Caco-2 (cell line): ENCODE data around the gene C2orf76. TPM values are rescaled to one million over a fixed set of nuclear protein-coding genes. Genes with fewer than 3 reads are reported as not detected.

Experiments used
- BruUV-seq: library from RNA; stranded (reverse); fragments of 400-500 nt; replicated peaks from 2 replicates; lab custom pipeline; 2021; lab: Mats Ljungman, UMichigan
- CTCF ChIA-PET: fragments of 300-600 bp; sonication (Branson Sonifier 250); formaldehyde crosslinking; loops from one replicate; lab custom pipeline; 2022; ENCODE audit warnings: antibody characterized with exemption; lab: Charles Lee
- POLR2A ChIA-PET: fragments of 300-600 bp; sonication (Branson Sonifier 250); formaldehyde crosslinking; loops from one replicate; lab custom pipeline; 2022; ENCODE audit warnings: antibody characterized with exemption; lab: Charles Lee
- DNase-seq, 2 experiments: peaks; one replicate each; pipeline versions ENCODE4 v3.0.0 to v3.0.0-alpha.2; 2020 to 2022
- H3K27me3 ChIP-seq: replicated peaks from 2 replicates; pipeline ENCODE4 v1.6.0; 2011; ENCODE audit warnings: low read length; ENCODE audit not compliant: control insufficient read depth, insufficient read depth
- H3K36me3 ChIP-seq: 2 replicates; pipeline ENCODE4 v1.5.1; 2011; ENCODE audit warnings: low read length; ENCODE audit not compliant: control insufficient read depth, insufficient read depth
- H3K4me1 ChIP-seq: fragments of 250-450 bp; sonication (Bioruptor Pico); 2 replicates; pipeline ENCODE4 v1.5.1; 2020; ENCODE audit warnings: mild to moderate bottlenecking
- H3K4me3 ChIP-seq: 2 replicates; pipeline ENCODE4 v1.5.1; 2011; ENCODE audit warnings: low read depth, mild to moderate bottlenecking, control low read depth, low read length
- H3K9me3 ChIP-seq: fragments of 250-450 bp; sonication (Bioruptor Pico); 2 replicates; pipeline ENCODE4 v1.5.1; 2020; ENCODE audit warnings: mild to moderate bottlenecking, moderate library complexity
- H3K27ac Mint-ChIP-seq: one replicate; pipeline ENCODE4 v1.8.0; 2022; ENCODE audit warnings: mixed read lengths; ENCODE audit not compliant: unreplicated experiment
- H3K27me3 Mint-ChIP-seq: one replicate; pipeline ENCODE4 v1.8.0; 2022; ENCODE audit warnings: mixed read lengths; ENCODE audit not compliant: insufficient read depth, unreplicated experiment
- H3K36me3 Mint-ChIP-seq: one replicate; pipeline ENCODE4 v1.8.0; 2022; ENCODE audit warnings: mild to moderate bottlenecking, mixed read lengths; ENCODE audit not compliant: insufficient read depth, unreplicated experiment
- H3K4me1 Mint-ChIP-seq: one replicate; pipeline ENCODE4 v1.8.0; 2022; ENCODE audit warnings: low read depth, mixed read lengths; ENCODE audit not compliant: unreplicated experiment
- H3K4me3 Mint-ChIP-seq: one replicate; pipeline ENCODE4 v1.8.0; 2022; ENCODE audit warnings: mild to moderate bottlenecking, moderate library complexity, mixed read lengths; ENCODE audit not compliant: unreplicated experiment
- H3K9me3 Mint-ChIP-seq: one replicate; pipeline ENCODE4 v1.8.0; 2022; ENCODE audit warnings: mixed read lengths; ENCODE audit not compliant: unreplicated experiment
- CTCF ChIP-seq, 2 experiments: fragments of 200-600 bp in 1 of 2; IDR thresholded peaks; 1 replicate in 1 of 2; 2 replicates in 1 of 2; pipeline versions ENCODE4 v1.5.1 to v1.8.0; 2011 to 2022; ENCODE audit warnings: antibody characterized with exemption in 1 of 2, control low read depth in 1 of 2, inconsistent platforms in 1 of 2, low read depth in 1 of 2, low read length in 1 of 2, mild to moderate bottlenecking in 1 of 2, moderate library complexity in 1 of 2; ENCODE audit not compliant: insufficient read depth in 1 of 2, severe bottlenecking in 1 of 2, unreplicated experiment in 1 of 2
- intact Hi-C: fragments of 100-400 bp; cut with micrococcal nuclease; formaldehyde crosslinking; loops from one replicate; pipeline ENCODE4 v1.10.0; 2022; ENCODE audit not compliant: unreplicated experiment
- total RNA-seq: library from RNA; stranded (reverse); gene quantifications from 2 replicates; pipeline ENCODE4 v1.2.3, GENCODE V29; 2022

The C2orf76 gene
- total RNA-seq, 1 experiment from 2014 or later, result 6.5 TPM

GRCh38 chr2:119286661-119287060 is 80.0 kb downstream of the C2orf76 start:
- Histone ChIP-seq H3K4me1 (no peaks in the 10 kb centered on the region), H3K36me3 (no peaks in the 10 kb centered on the region), H3K27me3 (no peaks in the 10 kb centered on the region), H3K9me3 (no peaks in the 10 kb centered on the region), H3K4me3 (no peak overlapping the region)
- no peaks in the 10 kb centered on the region for H3K36me3 Mint-ChIP-seq
- no peak for TF ChIP-seq CTCF (IDR thresholded peaks at IDR 0.05; ENCODE audit: insufficient read depth in 1 of 2, low read depth in 1 of 2, low read length in 1 of 2, severe bottlenecking in 1 of 2, unreplicated experiment in 1 of 2)
- H3K9me3 Mint-ChIP-seq, result no peaks in the 10 kb centered on the region
- POLR2A ChIA-PET, result no interaction called here
- no peak overlapping the region for H3K4me3 Mint-ChIP-seq
- CTCF ChIA-PET, result no interaction called here
- H3K27me3 Mint-ChIP-seq, result no peaks in the 10 kb centered on the region
- no peak overlapping the region for H3K27ac Mint-ChIP-seq
- no TSS peak for BruUV-seq
- DNase-seq, result no peak
- no peaks in the 10 kb centered on the region for H3K4me1 Mint-ChIP-seq
- intact Hi-C loops, result no loop called here

GRCh38 chr2:119283873-119284331 is 82.7 kb downstream of the C2orf76 start:
- Histone ChIP-seq H3K4me1 (no peaks in the 10 kb centered on the region), H3K4me3 (no peak overlapping the region), H3K9me3 (no peaks in the 10 kb centered on the region), H3K27me3 (no peaks in the 10 kb centered on the region), H3K36me3 (no peaks in the 10 kb centered on the region)
- H3K4me1 Mint-ChIP-seq, result no peaks in the 10 kb centered on the region
- no peaks in the 10 kb centered on the region for H3K36me3 Mint-ChIP-seq
- BruUV-seq, result no TSS peak
- no peak overlapping the region for H3K4me3 Mint-ChIP-seq
- CTCF ChIA-PET, result no interaction called here
- TF ChIP-seq CTCF (IDR thresholded peaks at IDR 0.05; ENCODE audit: insufficient read depth in 1 of 2, low read depth in 1 of 2, low read length in 1 of 2, severe bottlenecking in 1 of 2, unreplicated experiment in 1 of 2), result no peak
- no peaks in the 10 kb centered on the region for H3K9me3 Mint-ChIP-seq
- intact Hi-C loops, result no loop called here
- no peaks in the 10 kb centered on the region for H3K27me3 Mint-ChIP-seq
- POLR2A ChIA-PET, result no interaction called here
- DNase-seq, result no peak
- no peak overlapping the region for H3K27ac Mint-ChIP-seq

- H3K4me3 ChIP-seq, result no peak overlapping the region
- intact Hi-C loops, result no loop called here
- no peaks in the 10 kb centered on the region for H3K9me3 ChIP-seq
- no peaks in the 10 kb centered on the region for H3K36me3 Mint-ChIP-seq
- no peak overlapping the region for H3K4me3 Mint-ChIP-seq
- no peaks in the 10 kb centered on the region for H3K27me3 Mint-ChIP-seq
- DNase-seq, result no peak
- H3K9me3 Mint-ChIP-seq, result no peaks in the 10 kb centered on the region
- no peaks in the 10 kb centered on the region for H3K36me3 ChIP-seq
- no TSS peak for BruUV-seq
- no peaks in the 10 kb centered on the region for H3K27me3 ChIP-seq
- ChIA-PET CTCF (no interaction called here), POLR2A (no interaction called here)
- no peaks in the 10 kb centered on the region for H3K4me1 Mint-ChIP-seq
- H3K27ac Mint-ChIP-seq, result no peak overlapping the region
- TF ChIP-seq CTCF (IDR thresholded peaks at IDR 0.05; ENCODE audit: insufficient read depth in 1 of 2, low read depth in 1 of 2, low read length in 1 of 2, severe bottlenecking in 1 of 2, unreplicated experiment in 1 of 2), result no peak
- no peaks in the 10 kb centered on the region for H3K4me1 ChIP-seq
These were observed 83.6 kb downstream of the C2orf76 start for GRCh38 chr2:119282996-119283511.
